GM18907 (cell line): Measurements from ENCODE around the gene LSM4.

Experiments used
- ATAC-seq: cut with Tn5 transposase; IDR thresholded peaks from one replicate; pipeline ENCODE4 v1.9.1; 2021; ENCODE audit warnings: mild to moderate bottlenecking, moderate library complexity; ENCODE audit not compliant: unreplicated experiment

Gene LSM4

DNA sequence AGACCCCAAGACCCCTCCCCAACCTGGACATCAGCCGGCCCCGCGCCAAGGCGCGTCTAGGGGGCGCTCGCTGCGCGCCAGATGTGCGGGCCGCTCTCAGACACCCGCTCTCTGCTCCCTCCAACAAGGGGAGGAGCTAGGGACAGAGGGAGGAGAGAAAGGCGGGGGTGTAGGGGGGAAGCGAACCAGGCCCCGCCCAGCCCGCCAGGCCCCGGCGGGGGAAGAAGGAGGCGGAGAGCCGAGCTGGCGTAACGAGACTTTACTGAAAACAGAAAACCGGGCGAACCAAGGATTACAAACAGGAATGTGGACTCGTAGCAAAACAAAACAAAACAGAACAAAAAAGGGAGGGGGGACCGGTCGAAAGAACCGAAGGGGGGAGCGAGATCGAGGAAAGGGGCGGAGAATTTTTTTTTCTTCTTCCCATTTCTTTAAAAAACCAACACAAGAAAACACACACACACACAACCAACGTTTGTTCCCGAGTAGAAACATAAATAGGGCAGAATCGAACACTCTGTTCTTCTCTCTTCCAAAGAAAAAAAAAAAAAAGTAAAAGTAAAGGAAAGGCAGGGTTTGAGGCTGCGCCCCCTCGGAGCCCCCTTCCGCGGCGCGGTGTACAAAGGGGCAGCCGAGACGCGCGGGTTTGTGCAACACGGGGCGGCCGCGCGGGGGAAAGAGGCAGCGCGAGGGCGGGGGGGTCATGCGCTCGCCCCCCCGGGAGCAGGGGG, 43.2 kb downstream of the LSM4 start:
- peak; percentile 26 for ATAC-seq

DNA sequence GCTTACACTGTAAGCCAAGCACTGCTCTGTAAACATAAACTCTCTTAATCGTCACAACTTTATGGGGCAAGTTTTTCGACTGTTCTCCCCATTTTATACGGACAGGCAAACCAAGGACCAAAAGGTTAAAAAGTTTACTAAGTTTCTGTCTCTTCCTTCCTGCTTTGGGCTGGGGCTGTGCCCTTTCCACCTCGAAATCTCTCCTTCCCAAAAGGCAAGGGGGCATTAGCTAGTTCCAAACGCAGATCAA, 43.7 kb downstream of the LSM4 start:
- no peak for ATAC-seq

DNA sequence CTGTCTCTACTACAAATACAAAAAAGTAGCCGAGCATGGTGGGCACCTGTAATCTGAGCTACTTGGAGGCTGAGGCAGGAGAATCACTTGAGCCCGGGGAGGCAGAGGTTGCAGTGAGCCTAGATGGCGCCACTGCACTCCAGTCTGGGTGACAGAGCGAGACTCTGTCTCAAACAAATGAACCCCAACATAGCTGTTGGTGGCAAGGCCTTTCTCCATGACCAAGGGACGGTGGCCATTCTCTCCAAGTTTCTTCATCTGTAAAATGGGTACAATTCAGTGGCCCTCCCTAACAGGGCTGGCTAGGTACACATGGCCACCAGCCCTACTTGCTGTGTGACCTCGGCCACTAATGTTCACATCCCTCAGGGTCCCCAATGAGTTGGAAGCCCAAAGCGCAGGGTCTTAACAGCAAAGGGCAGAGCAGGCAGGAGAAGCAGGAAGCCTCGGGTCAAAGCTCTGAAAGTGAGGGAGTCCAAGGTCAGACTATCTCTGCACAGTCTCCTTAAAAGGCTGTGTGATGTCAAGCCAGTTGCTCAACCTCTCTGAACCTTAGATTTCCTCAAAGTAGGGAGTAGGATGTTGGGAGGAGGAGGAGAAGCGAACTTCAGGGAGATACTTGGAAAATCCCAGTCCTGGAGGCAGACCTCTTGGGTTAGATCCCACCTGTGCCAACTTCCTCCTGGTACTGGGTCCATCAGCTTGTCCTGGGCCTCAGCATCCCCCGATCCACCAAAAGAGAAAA, 44.2 kb downstream of the LSM4 start:
- no peak for ATAC-seq

DNA sequence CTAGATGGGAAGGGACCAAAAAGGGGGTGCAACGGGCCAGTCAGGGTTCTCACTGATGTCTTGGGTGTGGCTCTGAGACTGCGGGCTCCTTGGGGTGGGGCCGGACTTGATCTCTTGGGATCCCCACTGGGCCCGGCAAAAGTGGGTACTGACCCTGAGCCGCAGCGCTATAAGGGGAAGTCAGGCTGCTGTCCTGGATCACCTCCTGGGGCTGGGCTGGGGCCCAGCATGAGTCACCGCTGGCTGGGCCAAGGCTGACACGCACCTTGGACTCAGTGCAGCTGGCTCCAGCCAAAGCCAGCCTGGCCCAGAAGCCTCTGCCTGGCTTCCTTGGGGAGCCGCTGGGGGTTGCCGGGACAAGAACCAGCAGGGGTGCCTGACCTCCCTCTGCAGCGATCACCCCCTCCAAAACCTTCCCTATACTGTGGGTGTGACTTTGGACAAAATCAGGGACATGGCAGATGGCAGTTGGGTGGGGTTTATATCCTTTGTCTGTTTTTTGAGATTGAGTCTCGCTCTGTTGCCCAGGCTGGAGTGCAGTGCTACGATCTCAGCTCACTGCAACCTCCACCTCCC, 48.0 kb downstream of the LSM4 start:
- no peak for ATAC-seq

DNA sequence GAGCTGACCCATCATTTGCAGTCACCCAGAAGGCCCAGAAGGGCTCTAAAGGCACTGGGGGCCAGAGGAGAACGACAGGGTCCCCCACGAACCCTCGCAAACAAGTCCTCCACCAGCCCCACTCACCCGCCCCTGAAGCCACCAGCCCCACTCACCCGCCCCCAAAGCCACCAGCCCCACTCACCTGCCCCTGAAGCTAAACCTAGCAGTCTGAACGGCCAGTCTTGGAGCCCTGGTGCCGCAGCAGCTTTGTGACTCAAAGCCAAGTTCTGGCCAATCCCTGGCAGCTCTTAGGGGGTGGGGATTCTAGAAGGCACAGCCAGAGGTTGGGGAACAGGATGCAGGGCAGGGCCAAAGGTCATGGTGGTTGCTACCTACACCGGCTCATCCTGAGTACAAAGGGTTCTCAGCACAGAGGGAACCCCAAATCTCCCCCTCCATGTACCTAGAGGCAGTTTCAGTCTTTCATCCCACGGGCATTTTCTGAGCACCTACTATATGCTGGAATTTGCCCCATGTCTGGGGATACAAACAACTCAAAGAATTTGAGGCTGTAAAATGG, 48.6 kb downstream of the LSM4 start, which contains the start of gene IQCN:
TSS of gene IQCN (minus strand) at position 234 of the 562 bp plus-strand sequence. CDS start 4,974 bp downstream, outside the sequence.
- ATAC-seq, result no peak

DNA sequence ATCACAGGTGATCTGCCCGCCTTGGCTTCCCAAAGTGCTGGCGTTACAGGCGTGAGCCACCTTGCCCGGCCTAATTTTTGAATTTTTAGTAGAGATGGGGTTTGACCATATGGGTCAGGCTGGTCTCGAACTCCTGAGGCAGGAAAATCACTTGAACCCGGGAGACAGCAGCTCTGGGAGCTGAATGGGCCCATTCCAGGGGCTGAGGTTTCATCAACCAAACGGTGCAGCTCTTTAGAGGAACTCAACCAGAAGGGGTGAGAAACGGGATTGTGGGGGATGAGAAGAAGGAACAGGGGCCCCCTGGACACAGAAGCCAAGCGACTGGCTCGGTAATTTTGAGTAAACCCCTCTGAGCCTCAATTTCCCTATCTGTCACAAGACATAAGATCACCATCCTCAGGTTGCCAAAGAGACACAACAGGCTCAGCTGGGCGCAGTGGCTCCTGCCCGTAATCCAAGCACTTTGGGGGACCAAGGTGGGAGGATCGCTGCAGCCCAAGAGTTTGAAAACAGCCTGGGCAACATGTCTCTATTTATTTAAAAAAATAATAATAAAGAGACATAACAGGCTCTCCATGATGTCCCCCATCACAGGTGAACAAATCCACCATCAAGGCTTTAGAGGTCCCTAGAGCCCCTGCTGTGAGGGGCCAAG, 49.2 kb downstream of the LSM4 start:
- ATAC-seq, result no peak

DNA sequence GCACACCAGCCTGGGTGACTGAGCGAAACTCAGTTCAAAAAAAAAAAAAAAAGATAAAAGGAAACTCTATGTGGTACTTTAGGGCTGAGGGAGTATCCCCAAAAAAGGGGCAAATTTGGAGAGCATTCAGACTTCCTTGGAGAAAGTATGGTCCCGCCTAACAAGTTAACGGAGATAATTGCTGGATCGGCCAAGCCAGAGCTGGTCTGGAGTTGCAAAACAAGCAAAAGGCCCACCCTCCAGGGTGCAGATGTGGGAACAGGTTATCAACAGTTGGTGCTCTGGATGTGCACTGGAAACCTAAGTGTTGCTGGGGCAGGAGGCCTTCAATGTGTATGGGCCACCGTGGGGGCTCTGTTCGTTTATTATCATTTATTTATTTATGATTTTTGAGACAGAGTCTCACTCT, 51.4 kb downstream of the LSM4 start:
- no peak for ATAC-seq

DNA sequence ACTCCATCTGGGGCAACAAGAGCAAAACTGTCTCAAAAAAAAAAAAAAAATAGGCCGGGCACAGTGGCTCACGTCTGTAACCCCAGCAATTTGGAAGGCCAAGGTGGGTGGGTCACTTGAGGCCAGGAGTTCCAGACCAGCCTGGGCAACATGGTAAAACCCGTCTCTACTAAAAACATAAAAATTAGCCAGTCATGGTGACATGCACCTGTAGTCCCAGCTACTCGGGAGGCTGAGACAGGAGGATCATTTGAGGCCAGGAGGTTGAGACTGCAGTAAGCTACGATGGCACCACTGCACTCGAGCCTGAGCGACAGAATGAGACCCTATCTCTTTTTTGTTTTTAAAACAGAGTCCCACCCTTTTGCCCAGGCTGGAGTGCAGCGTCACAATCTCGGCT, 52.5 kb downstream of the LSM4 start:
- no peak for ATAC-seq

DNA sequence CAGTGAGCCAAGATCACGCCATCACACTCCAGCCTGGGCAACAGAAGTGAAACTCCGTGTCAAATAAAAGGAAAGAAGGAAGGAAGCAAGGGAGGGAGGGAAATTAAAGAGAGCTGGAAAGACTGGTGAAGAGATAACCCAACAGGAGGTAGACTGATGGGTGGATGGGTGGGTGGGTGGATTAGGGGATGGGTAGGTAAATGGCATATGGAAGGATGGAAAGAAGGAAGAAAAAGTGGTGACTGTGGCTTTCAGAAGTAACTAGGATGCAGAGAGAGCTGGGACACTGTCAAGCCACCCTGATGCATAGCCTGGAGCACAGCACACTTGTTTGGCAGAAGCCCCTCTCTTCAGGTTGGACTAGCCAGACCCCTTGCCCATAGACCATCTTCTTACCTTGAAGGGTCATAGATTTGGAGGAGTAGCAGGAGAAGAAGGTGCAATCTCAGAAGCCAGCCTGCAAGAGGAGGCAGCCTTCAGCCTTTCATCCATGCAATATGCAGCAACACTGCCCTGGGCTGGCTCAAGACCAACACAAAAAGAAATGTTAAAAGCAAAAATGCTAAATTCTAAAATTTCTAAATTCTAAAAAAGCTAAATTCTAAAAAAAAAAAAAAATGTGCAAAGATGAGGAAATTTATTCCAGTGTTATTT, 53.7 kb downstream of the LSM4 start:
- no peak for ATAC-seq

DNA sequence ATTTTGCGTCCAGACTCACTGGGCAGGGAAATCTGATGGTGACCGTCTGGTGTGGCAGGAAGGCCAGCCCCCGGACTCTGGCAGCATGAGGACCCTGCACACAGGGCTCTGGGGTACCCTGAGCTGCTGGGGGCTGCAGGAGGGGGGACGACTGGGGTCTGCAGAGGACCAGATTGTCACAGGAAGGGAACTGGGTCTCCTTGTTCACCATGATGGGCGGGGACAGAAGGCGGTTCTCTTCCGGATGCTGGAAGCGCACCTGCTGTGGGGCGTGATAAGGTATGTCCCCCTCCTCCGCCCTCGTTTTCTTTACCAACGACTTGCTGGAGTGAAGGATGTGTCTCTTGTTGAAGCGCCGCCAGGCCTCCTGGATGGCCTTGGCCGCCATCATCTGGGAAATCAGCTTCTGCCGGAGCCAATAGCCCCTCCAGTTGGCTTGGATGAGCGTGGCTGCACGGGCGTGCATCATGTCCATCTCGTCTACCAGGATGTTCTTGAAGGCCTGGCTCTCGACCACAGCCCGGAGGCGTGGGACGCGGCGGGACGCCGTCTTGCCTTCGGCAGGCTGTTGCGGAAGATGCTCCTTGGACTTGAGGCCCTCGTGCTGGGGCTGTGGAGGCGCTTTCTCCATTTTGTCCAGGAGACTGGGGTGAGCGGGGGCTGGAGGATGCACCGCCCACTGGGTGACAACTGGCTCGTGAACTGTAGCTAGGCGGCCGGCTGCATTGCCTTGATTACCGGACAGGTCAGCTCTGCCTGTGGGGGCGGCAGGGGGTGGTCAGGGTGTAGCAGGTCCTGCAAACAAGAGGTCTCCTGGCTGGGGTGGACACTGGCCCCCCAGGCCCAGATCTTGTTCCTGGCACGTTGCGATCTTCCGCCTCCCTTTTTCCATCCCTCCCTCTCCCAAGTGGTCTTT, 55.8 kb downstream of the LSM4 start:
- ATAC-seq, result no peak

DNA sequence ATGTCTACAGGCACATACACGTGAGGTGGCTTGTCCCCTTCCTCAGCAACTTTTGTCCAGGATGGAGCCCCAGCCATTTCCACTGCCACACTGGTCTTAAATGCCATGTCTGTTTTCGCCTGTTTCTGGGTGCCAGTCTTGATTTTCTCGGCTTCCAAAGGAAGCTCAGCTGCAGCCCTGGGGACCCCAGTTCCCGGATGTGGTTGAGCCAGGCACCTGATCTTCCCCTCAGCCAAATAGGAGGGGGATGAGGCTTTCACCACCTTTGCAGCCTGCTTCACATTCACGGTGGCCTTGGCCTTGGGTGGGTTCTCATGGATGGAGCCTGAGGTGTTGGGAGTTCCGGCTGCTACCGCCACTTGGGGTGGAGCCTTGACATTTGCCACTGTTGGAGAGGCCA, 57.3 kb downstream of the LSM4 start:
- ATAC-seq, result no peak

DNA sequence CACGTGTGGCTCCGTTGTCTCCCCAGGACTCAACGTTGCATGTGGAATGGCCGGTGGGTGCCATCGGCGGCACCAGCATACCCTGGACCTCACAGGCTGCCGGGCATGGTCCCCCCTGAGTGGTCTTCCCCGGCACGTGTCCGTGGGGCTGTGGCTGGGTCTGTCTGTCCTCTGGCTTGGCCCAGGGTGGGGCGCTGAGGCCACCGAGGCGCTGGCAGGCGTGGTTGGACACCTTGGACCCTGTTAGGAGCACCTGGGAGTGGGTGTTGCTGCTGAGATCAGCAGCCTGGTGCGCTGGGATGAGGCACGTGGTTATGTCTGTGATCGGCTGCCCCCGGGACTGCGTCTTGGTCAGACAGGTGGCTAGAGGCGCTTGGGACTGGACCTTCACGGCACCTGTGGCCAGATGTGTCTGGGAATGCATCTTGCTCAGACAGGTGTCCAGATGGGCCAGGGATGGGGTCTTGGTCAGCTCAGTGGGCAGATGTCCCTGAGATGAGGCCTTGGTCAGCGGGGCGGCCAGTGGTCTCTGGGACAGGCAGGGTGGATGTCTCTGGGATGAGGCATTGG, 57.8 kb downstream of the LSM4 start:
- no peak for ATAC-seq

DNA sequence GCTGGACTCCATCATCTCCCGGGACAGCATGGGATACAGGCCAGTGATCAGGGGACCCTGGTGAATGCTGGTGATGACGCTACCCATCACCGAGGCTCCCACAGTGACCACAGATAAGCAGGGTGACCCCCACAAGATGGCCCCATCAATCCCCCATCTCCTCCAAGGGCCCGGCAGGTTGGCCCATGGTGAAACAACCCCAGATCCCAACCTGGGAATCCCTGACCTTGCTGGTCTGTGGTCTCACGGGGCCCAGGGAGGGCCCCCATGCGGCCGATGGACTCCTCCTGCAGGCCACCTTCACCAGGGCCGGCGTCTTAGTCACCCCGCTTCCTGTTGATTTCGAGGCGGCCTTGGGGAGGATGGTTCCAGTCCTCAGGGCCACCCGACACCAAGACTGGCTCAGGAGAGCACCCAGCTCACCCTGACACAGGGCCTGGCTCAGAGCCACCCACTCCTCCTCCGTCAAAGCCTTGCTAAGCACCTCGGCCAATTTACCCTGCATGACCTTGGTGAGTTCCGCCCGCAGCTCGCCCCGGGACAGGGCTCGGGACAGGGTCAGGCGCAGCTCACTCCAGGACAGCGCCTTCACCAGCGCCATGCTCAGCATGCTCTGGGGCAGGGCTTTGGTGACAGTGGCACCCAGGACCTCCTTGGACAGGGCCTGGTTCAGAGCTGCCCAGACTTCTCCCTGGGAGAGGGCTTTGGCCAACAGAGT, 58.6 kb downstream of the LSM4 start:
- no peak for ATAC-seq

DNA sequence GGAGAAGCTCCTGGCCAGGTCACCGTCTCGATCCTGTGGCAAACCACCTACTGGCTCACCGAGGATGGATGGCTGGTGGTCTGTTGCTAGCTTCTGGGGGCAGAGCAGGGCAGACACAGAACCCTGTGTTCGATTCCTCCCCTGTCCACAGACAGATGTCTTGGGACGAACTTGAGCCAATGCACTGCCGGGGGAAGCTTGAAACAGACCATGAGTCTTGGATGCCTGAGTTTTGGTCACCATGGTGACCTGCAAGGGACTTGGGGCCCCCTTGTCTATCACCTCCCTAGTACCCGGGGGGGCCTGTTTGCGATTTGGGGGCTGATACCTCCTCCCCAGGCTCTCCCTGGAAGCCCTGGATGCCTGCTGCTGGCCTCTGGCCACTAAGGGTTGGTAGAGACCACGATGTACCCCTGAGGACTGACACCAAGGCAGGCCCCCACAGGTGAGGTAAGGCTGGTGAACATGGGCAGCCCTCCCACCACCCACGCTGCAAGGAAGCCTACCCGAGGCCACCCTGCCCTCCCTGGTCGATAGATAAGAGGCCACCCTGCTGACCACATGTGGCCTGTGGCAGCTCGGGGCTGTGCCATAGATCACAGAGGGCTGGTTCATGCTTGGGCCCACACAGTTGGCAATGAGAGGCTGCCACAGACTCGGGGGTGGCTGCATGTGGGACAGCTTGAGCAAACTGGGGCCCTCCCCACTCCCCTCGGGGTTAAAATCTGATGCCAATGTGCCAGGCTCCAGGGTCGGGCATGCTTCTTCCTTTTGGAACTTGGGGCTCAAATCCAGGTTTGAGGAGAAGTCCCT, 59.3 kb downstream of the LSM4 start:
- no peak for ATAC-seq

DNA sequence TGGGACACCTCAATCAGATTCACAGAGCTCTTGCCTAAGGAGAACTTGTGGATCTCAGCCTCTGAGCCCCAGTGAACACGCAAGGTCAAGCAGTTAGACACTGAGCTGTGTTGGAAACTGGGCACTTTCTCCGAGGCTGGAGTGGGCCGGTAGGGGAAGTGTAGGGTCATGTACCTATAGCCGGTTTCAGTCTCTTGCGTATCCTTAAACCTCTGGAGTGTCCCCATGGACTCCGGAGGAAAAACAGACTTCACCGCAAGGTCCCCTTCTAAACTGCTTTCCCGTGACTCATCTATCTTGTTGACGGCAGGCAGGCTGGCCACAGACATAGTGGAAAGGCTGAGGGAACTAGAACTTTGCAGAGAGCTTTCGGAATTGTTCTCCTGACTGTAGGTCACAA, 60.0 kb downstream of the LSM4 start:
- no peak for ATAC-seq

DNA sequence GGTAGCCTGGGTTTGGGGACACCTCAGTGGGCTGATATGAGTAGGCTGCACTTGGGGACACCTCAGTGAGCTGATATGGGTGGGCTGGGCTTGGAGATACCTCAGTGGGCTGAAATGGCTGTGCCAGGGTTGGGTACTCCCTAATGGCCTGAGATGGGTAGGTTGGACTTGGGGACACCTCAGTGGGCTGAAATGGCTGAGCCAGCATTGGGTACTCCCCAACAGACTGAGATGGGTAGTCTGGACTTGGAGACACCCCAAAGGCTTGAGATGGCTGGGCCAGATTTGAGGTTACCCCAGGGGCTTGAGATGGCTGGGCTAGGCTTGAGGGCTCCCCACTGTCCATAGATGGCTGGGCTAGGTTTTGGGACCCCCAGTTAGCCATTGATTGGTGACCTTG, 60.7 kb downstream of the LSM4 start:
- ATAC-seq, result no peak

DNA sequence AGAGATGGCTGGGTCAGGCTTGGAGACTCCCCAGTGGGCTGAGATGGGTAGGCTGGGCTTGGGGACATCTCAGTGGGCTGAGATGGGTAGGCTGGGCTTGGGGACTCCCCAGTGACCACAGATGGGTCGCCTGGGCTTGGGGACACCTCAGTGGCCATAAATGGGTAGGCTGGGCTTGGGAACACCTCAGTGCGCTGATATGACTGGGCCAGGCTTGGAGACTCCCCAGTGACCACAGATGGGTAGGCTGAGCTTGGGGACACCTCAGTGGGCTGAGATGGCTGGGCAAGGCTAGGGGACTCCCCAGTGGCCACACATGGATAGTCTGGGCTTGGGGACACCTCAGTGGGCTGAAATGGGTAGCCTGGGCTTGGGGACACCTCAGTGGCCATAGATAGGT, 61.4 kb downstream of the LSM4 start:
- ATAC-seq, result no peak

DNA sequence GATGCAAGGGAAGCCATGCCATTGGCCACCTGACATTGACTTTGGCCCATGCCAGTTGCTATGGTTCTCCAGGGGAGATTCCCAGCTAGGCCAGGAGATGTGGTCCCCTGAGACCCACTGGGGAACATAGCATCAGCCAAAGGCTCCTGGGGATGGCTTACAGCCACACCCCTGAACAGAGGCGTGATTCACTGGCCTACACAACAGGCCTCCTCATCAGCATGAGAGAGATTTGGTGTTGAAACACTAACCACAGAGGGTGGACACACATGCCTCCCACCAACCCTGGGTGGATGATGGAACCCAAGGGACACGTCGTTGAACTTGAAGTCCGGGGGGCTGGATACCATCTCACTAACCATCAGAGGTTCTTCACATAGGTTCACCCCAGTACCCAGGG, 63.0 kb downstream of the LSM4 start:
- ATAC-seq, result no peak
